H1 (cell line): ENCODE data around the gene GCHFR. TPM values are rescaled to one million over a fixed set of nuclear protein-coding genes. Genes with fewer than 3 reads are reported as not detected.

Source experiments
- CTCF ChIA-PET: fragments of 300-600 bp; sonication (Branson Sonifier 250); formaldehyde crosslinking; loops from one replicate; lab custom pipeline; 2021; ENCODE audit not compliant: partially characterized antibody; lab: Charles Lee
- POLR2A ChIA-PET: fragments of 300-600 bp; sonication (Branson Sonifier 250); formaldehyde crosslinking; loops from one replicate; lab custom pipeline; 2021; ENCODE audit warnings: inconsistent platforms; ENCODE audit not compliant: partially characterized antibody; lab: Charles Lee
- DNase-seq, 2 experiments: peaks; one replicate each; pipeline versions ENCODE4 v3.0.0 to v3.0.0-alpha.2; 2010 to 2022; ENCODE audit warnings: low spot score in 2 of 2, low read depth in 1 of 2, mixed read lengths in 1 of 2
- FAIRE-seq: peaks from 2 replicates; lab custom pipeline; 2011; peaks lifted over from hg19 to GRCh38; lab: Jason Lieb, UNC
- H2AFZ ChIP-seq: 2 replicates; pipeline ENCODE4 v1.8.1; 2012; ENCODE audit warnings: low read length, inconsistent platforms
- H2AK5ac ChIP-seq: 2 replicates; pipeline ENCODE4 v1.6.1; 2013; ENCODE audit warnings: low read depth, low read length
- H2BK120ac ChIP-seq: replicated peaks from 2 replicates; pipeline ENCODE3; 2013; ENCODE audit warnings: low read depth, low read length, inconsistent platforms
- H2BK12ac ChIP-seq: 2 replicates; pipeline ENCODE4 v1.6.1; 2013; ENCODE audit warnings: low read depth, low read length
- H2BK15ac ChIP-seq: 2 replicates; pipeline ENCODE4 v1.6.1; 2013; ENCODE audit warnings: low read length
- H2BK20ac ChIP-seq: 2 replicates; pipeline ENCODE4 v1.6.1; 2013; ENCODE audit warnings: low read length
- H2BK5ac ChIP-seq: 2 replicates; pipeline ENCODE4 v1.6.1; 2013; ENCODE audit warnings: low read depth, low read length
- H3K14ac ChIP-seq: 2 replicates; pipeline ENCODE4 v1.6.1; 2013; ENCODE audit warnings: inconsistent platforms; ENCODE audit not compliant: insufficient read length
- H3K18ac ChIP-seq: 2 replicates; pipeline ENCODE4 v1.6.1; 2013; ENCODE audit warnings: low read length; ENCODE audit errors: extremely low read depth
- H3K23ac ChIP-seq: 2 replicates; pipeline ENCODE4 v1.6.1; 2013; ENCODE audit warnings: inconsistent platforms; ENCODE audit not compliant: insufficient read length
- H3K23me2 ChIP-seq: 2 replicates; pipeline ENCODE4 v1.6.1; 2013; ENCODE audit warnings: low read depth, low read length
- H3K27ac ChIP-seq: 2 replicates; pipeline ENCODE4 v1.6.1; 2011; ENCODE audit warnings: low read depth, low read length, inconsistent platforms
- H3K27me3 ChIP-seq, 4 experiments: replicated peaks in 1 of 4; 1 replicate in 1 of 4; 2 replicates in 3 of 4; pipeline versions ENCODE4 v1.6.1 to v1.8.1; 2011 to 2013; ENCODE audit warnings: low read length in 3 of 4, mild to moderate bottlenecking in 3 of 4, inconsistent platforms in 2 of 4, mixed read lengths in 2 of 4, moderate library complexity in 1 of 4; ENCODE audit not compliant: control insufficient read depth in 3 of 4, insufficient read depth in 3 of 4; ENCODE audit errors: extremely low read depth in 1 of 4
- H3K36me3 ChIP-seq, 4 experiments: 2 replicates each; pipeline versions ENCODE4 v1.6.1 to v1.8.1; 2011 to 2013; ENCODE audit warnings: mild to moderate bottlenecking in 4 of 4, low read length in 3 of 4, moderate library complexity in 2 of 4, control low read depth in 1 of 4, inconsistent platforms in 1 of 4; ENCODE audit not compliant: insufficient read depth in 4 of 4, control insufficient read depth in 2 of 4
- H3K4ac ChIP-seq: replicated peaks from 2 replicates; pipeline ENCODE3; 2013; ENCODE audit warnings: low read length, low read depth, mixed read lengths, inconsistent platforms; ENCODE audit not compliant: insufficient read length
- H3K4me1 ChIP-seq, 4 experiments: replicated peaks in 1 of 4; 1 replicate in 1 of 4; 2 replicates in 3 of 4; pipeline versions ENCODE4 v1.6.1 to v1.8.1; 2011 to 2013; ENCODE audit warnings: low read length in 3 of 4, inconsistent platforms in 2 of 4, mixed read lengths in 1 of 4; ENCODE audit not compliant: insufficient read depth in 4 of 4, control insufficient read depth in 3 of 4
- H3K4me2 ChIP-seq, 2 experiments: 2 replicates each; pipeline versions ENCODE4 v1.6.1 to v1.8.1; 2011 to 2013; ENCODE audit warnings: low read depth in 2 of 2, low read length in 2 of 2, control low read depth in 1 of 2, inconsistent platforms in 1 of 2, mild to moderate bottlenecking in 1 of 2; ENCODE audit not compliant: insufficient read depth in 1 of 2
- H3K4me3 ChIP-seq, 4 experiments: fragments of 200-600, 300-600 bp in 1 of 4; sonication (generic), shearing (Covaris generic), sonication (Bioruptor Twin) in 1 of 4; 2 replicates each; pipeline versions ENCODE4 v1.5.1 to v1.8.1; 2011 to 2016; ENCODE audit warnings: low read length in 4 of 4, low read depth in 3 of 4, control low read depth in 2 of 4, inconsistent platforms in 2 of 4, mild to moderate bottlenecking in 2 of 4, mixed read lengths in 1 of 4, moderate library complexity in 1 of 4; ENCODE audit not compliant: insufficient read depth in 2 of 4; ENCODE audit errors: extremely low read depth in 1 of 4
- H3K56ac ChIP-seq: replicated peaks from 2 replicates; pipeline ENCODE3; 2013; ENCODE audit warnings: low read depth, mild to moderate bottlenecking, mixed read lengths, low read length, inconsistent platforms; ENCODE audit not compliant: insufficient read length
- H3K79me1 ChIP-seq: 2 replicates; pipeline ENCODE4 v1.6.1; 2013; ENCODE audit warnings: low read depth, low read length, control low read depth
- H3K79me2 ChIP-seq, 2 experiments: 2 replicates each; pipeline versions ENCODE4 v1.6.1 to v1.8.1; 2012 to 2013; ENCODE audit warnings: low read length in 2 of 2, mild to moderate bottlenecking in 2 of 2, inconsistent platforms in 1 of 2; ENCODE audit not compliant: insufficient read depth in 2 of 2, control insufficient read depth in 1 of 2
- H3K9ac ChIP-seq, 4 experiments: replicated peaks in 1 of 4; 1 replicate in 1 of 4; 2 replicates in 3 of 4; pipeline versions ENCODE4 v1.6.1 to v1.8.1; 2011 to 2013; ENCODE audit warnings: low read depth in 3 of 4, low read length in 3 of 4, control low read depth in 2 of 4, mild to moderate bottlenecking in 2 of 4, moderate library complexity in 2 of 4, inconsistent platforms in 1 of 4; ENCODE audit errors: extremely low read depth in 1 of 4
- H3K9me3 ChIP-seq, 2 experiments: 2 replicates each; pipeline versions ENCODE4 v1.6.1 to v1.8.1; 2012 to 2013; ENCODE audit warnings: mild to moderate bottlenecking in 2 of 2, moderate library complexity in 2 of 2, control low read depth in 1 of 2, inconsistent platforms in 1 of 2, low read depth in 1 of 2, low read length in 1 of 2, mixed read lengths in 1 of 2; ENCODE audit not compliant: insufficient read depth in 2 of 2
- H4K20me1 ChIP-seq, 2 experiments: replicated peaks in 1 of 2; 2 replicates each; pipeline versions ENCODE3 to v1.8.1; 2011 to 2013; ENCODE audit warnings: inconsistent platforms in 2 of 2, low read length in 2 of 2, mild to moderate bottlenecking in 1 of 2; ENCODE audit not compliant: insufficient read depth in 2 of 2, control insufficient read depth in 1 of 2
- H4K5ac ChIP-seq: 2 replicates; pipeline ENCODE4 v1.6.1; 2013; ENCODE audit warnings: low read length, low read depth, mixed read lengths, inconsistent platforms; ENCODE audit not compliant: insufficient read length
- H4K8ac ChIP-seq: 2 replicates; pipeline ENCODE4 v1.8.0; 2013; ENCODE audit warnings: mild to moderate bottlenecking, moderate library complexity, low read length, inconsistent platforms; ENCODE audit not compliant: insufficient read depth; ENCODE audit errors: extremely low read depth
- H4K91ac ChIP-seq: replicated peaks from 2 replicates; pipeline ENCODE3; 2013; ENCODE audit warnings: low read length, mixed read lengths, inconsistent platforms; ENCODE audit not compliant: insufficient read length
- TBP ChIP-seq: IDR thresholded peaks from 2 replicates; pipeline ENCODE4 v1.6.1; 2011; ENCODE audit warnings: low read depth, low read length, improper control_type of control experiment
- WGBS, 2 experiments: shearing (Covaris generic) in 1 of 2; methylation state at CpG; one replicate each; pipeline versions ENCODE4 v1.1.6 to v1.1.7; 2013 to 2015; ENCODE audit warnings: low lambda C conversion rate in 2 of 2, mixed read lengths in 2 of 2, inconsistent platforms in 1 of 2, low coverage in 1 of 2, missing lambda C conversion rate in 1 of 2; ENCODE audit not compliant: insufficient replicate concordance in 2 of 2, insufficient coverage in 1 of 2, insufficient read length in 1 of 2; ENCODE audit errors: extremely low coverage in 1 of 2, missing lambda C conversion rate in 1 of 2; 5-methylcytosine and 5-hydroxymethylcytosine counted together
- polyA plus RNA-seq, 7 experiments: library from polyadenylated mRNA; depleted of rRNA in 3 of 7; stranded (reverse) in 5 of 7; unstranded in 2 of 7; fragments of >200 nt in 5 of 7; fragments of 200-250 nt in 2 of 7; gene quantifications; 1 replicate in 5 of 7; 2 replicates in 1 of 7; 4 replicates in 1 of 7; pipeline versions ENCODE4 v1.2.1 to v1.2.3, GENCODE V29; 2011 to 2013; ENCODE audit warnings: missing spikeins in 2 of 7, mixed read lengths in 2 of 7
- total RNA-seq: library from RNA; stranded (reverse); fragmentation: NEBNext Ultra II Directional; extraction: Animal tissue kit (Norgen Biotek cat#: 25700); gene quantifications from 2 replicates; pipeline ENCODE4 v1.2.1, GENCODE V29; 2021

Gene GCHFR
- total and polyA plus RNA-seq, 2 of the 8 experiments (the other 6 are each of a cell fraction or from before 2014, with no cell fraction given) = 25.9 to 81.5 TPM

DNA sequence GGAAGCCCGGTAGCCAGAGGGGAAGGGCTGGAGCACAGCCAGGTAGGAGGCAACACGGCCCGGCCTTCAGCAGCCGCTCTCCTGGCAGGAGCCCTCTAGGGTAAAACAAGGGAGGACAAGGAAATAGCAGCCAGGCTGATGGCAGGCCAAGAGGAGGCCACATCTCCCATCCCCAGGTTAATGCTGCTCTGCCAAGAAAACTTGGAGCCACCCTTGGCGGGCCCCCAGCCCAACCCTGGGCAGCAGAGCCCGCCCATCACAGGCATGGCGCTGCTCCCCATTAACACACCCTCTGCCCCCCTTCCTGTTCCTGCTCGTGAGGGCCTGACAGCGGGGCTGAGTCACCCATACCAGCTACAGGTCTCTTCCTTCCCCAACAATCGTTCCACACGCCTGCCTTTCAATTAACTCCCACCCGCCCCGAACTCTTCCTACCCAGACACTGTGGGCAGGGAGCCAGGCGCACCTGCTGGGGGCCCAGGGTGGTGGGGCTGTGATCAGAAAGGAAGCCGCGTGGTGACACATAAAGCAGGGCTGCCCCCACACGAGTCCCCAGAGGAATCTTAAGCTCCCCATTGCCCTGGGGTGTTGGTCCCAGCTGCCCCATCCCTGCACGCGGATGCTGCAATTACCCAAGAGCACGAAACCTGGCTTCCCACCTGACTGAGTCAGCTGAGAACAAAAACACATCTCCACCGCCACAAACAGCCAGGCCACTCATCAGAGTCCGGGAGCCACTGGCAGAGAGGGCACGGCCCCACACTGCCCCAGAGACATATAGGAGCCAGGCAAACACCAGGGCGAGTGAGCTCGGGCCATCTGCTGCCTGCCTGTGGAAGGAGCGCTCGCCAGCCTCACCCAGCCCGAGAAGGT, 5.6 kb downstream of the GCHFR start, which contains the start of gene C15orf62:
Gene C15orf62 (plus strand): TSS at position 707 of the 873 bp plus-strand sequence. CDS start 516 bp downstream, outside the sequence.
- Histone ChIP-seq H3K79me2 (no peaks in the 10 kb centered on the region), H3K27me3 (no peaks in the 10 kb centered on the region), H3K36me3 (peaks cover 0 to 8% (median 0%) of the 10 kb centered on the region in 4 experiments; a peak in 2 of 8 replicates), H2BK5ac (no peak within 1 kb of the TSS; the same call in 1 of the 2 replicates), H4K20me1 (peaks cover 0 to 2% of the 10 kb centered on the region in 2 experiments), H3K23me2 (peaks cover 2% of the 10 kb centered on the region; the same call in 1 of the 2 replicates), H2BK15ac (no peak within 1 kb of the TSS), H2BK120ac (no peak within 1 kb of the TSS), H3K4me1 (peaks cover 5 to 27% (median 15%) of the 10 kb centered on the region in 4 experiments), H3K79me1 (no peaks in the 10 kb centered on the region; the same call in 1 of the 2 replicates), H3K9me3 (no peaks in the 10 kb centered on the region), H4K91ac (no peak within 1 kb of the TSS), H3K56ac (no peak within 1 kb of the TSS), H4K5ac (no peak within 1 kb of the TSS), H2AK5ac (no peak within 1 kb of the TSS), H3K4ac (no peak within 1 kb of the TSS), H3K9ac (no peak within 1 kb of the TSS; a peak in 1 of 7 replicates), H3K18ac (no peak within 1 kb of the TSS), H2AFZ (no peak within 1 kb of the TSS), H2BK12ac (no peak within 1 kb of the TSS), H4K8ac (no peak within 1 kb of the TSS; the same call in 1 of the 2 replicates), H3K4me3 (no peak within 1 kb of the TSS), H3K23ac (no peak within 1 kb of the TSS), H3K27ac (no peak within 1 kb of the TSS; the same call in 1 of the 2 replicates), H2BK20ac (no peak within 1 kb of the TSS), H3K4me2 (no peak within 1 kb of the TSS), H3K14ac (no peak within 1 kb of the TSS)
- ChIA-PET CTCF (interaction anchor here (0.6 to 15.3 kb wide), 9 partner anchors 14 to 179 kb away, joined by 3 to 184 read pairs (median 7); no protein-coding TSS in a partner anchor), POLR2A (interaction anchor here (0.9 to 2.7 kb wide), 6 partner anchors 10 to 319 kb away, joined by 3 to 11 read pairs (median 4); no protein-coding TSS in a partner anchor)
- FAIRE-seq = no peak
- DNase-seq = no peak
- 90% methylated on average over 28 of the region's 28 CpGs; no CpG with 5 or more reads in 1 of the 2 experiments for WGBS, 2 experiments
- TF ChIP-seq TBP = no peak
